H9 (cell line): Measurements from ENCODE around the gene PPP1R3C. TPM values are rescaled to one million over a fixed set of nuclear protein-coding genes. Genes with fewer than 3 reads are reported as not detected.

ENCODE experiments used
- DNase-seq: peaks from one replicate; pipeline ENCODE4 v3.0.0-alpha.2; 2017
- H2AFZ ChIP-seq: one replicate; pipeline ENCODE4 v1.6.1; 2013; ENCODE audit warnings: mild to moderate bottlenecking, low read length, control low read depth, moderate library complexity
- H2AK5ac ChIP-seq: 2 replicates; pipeline ENCODE4 v1.6.1; 2013; ENCODE audit warnings: low read length, control low read depth, mixed read lengths; ENCODE audit not compliant: insufficient read length
- H2BK120ac ChIP-seq: one replicate; pipeline ENCODE4 v1.6.1; 2013; ENCODE audit warnings: low read depth, mild to moderate bottlenecking, low read length, control low read depth, inconsistent platforms; ENCODE audit not compliant: poor library complexity, severe bottlenecking
- H2BK12ac ChIP-seq: 2 replicates; pipeline ENCODE4 v1.6.1; 2013; ENCODE audit warnings: low read length, control low read depth, mixed read lengths, low read depth; ENCODE audit not compliant: insufficient read length
- H2BK15ac ChIP-seq: 2 replicates; pipeline ENCODE4 v1.6.1; 2013; ENCODE audit warnings: low read depth, low read length, control low read depth
- H2BK20ac ChIP-seq: one replicate; pipeline ENCODE4 v1.6.1; 2013; ENCODE audit warnings: low read depth, mild to moderate bottlenecking, low read length, control low read depth, inconsistent platforms; ENCODE audit not compliant: poor library complexity, severe bottlenecking
- H2BK5ac ChIP-seq: 2 replicates; pipeline ENCODE4 v1.6.1; 2013; ENCODE audit warnings: low read length, control low read depth, mixed read lengths; ENCODE audit not compliant: insufficient read length
- H3K14ac ChIP-seq: 2 replicates; pipeline ENCODE4 v1.6.1; 2013; ENCODE audit warnings: low read length, control low read depth; ENCODE audit not compliant: insufficient read depth
- H3K18ac ChIP-seq: 2 replicates; pipeline ENCODE4 v1.6.1; 2013; ENCODE audit warnings: low read depth, mild to moderate bottlenecking, mixed read lengths, low read length, control low read depth; ENCODE audit not compliant: insufficient read length
- H3K23ac ChIP-seq: 2 replicates; pipeline ENCODE4 v1.6.1; 2013; ENCODE audit warnings: low read length, control low read depth, mixed read lengths, low read depth; ENCODE audit not compliant: insufficient read length
- H3K23me2 ChIP-seq: 2 replicates; pipeline ENCODE4 v1.6.1; 2013; ENCODE audit warnings: low read depth, mild to moderate bottlenecking, mixed read lengths, low read length, control low read depth; ENCODE audit not compliant: insufficient read length, poor library complexity, severe bottlenecking
- H3K27ac ChIP-seq: 2 replicates; pipeline ENCODE4 v1.5.1; 2013; ENCODE audit warnings: low read length, control low read depth, mixed read lengths, low read depth; ENCODE audit not compliant: insufficient read length
- H3K27me3 ChIP-seq: 2 replicates; pipeline ENCODE4 v1.6.1; 2013; ENCODE audit warnings: low read length, control low read depth, inconsistent platforms; ENCODE audit not compliant: insufficient read depth
- H3K4ac ChIP-seq: 2 replicates; pipeline ENCODE4 v1.6.1; 2013; ENCODE audit warnings: low read depth, mild to moderate bottlenecking, control low read depth, inconsistent platforms, low read length, moderate library complexity
- H3K4me1 ChIP-seq: 2 replicates; pipeline ENCODE4 v1.6.1; 2013; ENCODE audit warnings: low read length, control low read depth, inconsistent platforms; ENCODE audit not compliant: insufficient read depth
- H3K4me2 ChIP-seq: 2 replicates; pipeline ENCODE4 v1.6.1; 2013; ENCODE audit warnings: low read length, control low read depth, mixed read lengths; ENCODE audit not compliant: insufficient read length, insufficient read depth
- H3K56ac ChIP-seq: 2 replicates; pipeline ENCODE4 v1.6.1; 2013; ENCODE audit warnings: low read depth, mild to moderate bottlenecking, mixed read lengths, low read length, control low read depth; ENCODE audit not compliant: insufficient read length
- H3K79me1 ChIP-seq: 2 replicates; pipeline ENCODE4 v1.6.1; 2013; ENCODE audit warnings: low read depth, mild to moderate bottlenecking, moderate library complexity, low read length, control low read depth, inconsistent platforms; ENCODE audit not compliant: insufficient read depth, poor library complexity, severe bottlenecking
- H3K79me2 ChIP-seq: 2 replicates; pipeline ENCODE4 v1.6.1; 2013; ENCODE audit warnings: low read length, control low read depth, inconsistent platforms; ENCODE audit not compliant: insufficient read depth
- H3K9ac ChIP-seq: 2 replicates; pipeline ENCODE4 v1.6.1; 2013; ENCODE audit warnings: low read length, control low read depth, mixed read lengths; ENCODE audit not compliant: insufficient read length; ENCODE audit errors: extremely low read depth
- H3K9me3 ChIP-seq: one replicate; pipeline ENCODE4 v1.6.1; 2013; ENCODE audit warnings: low read depth, low read length, inconsistent platforms; ENCODE audit not compliant: control insufficient read depth
- H3T11ph ChIP-seq: one replicate; pipeline ENCODE4 v1.6.1; 2013; ENCODE audit warnings: mild to moderate bottlenecking, low read length, control low read depth, inconsistent platforms
- H4K20me1 ChIP-seq: one replicate; pipeline ENCODE4 v1.6.1; 2013; ENCODE audit not compliant: control insufficient read depth, insufficient read length, insufficient read depth
- H4K5ac ChIP-seq: 2 replicates; pipeline ENCODE4 v1.6.1; 2013; ENCODE audit warnings: low read depth, mild to moderate bottlenecking, mixed read lengths, low read length, control low read depth; ENCODE audit not compliant: insufficient read length
- H4K8ac ChIP-seq: replicated peaks from 2 replicates; pipeline ENCODE4 v1.6.1; 2013; ENCODE audit warnings: low read length, control low read depth, mixed read lengths, low read depth; ENCODE audit not compliant: insufficient read length
- H4K91ac ChIP-seq: 2 replicates; pipeline ENCODE4 v1.6.1; 2013; ENCODE audit warnings: low read depth, mild to moderate bottlenecking, moderate library complexity, mixed read lengths, low read length, control low read depth; ENCODE audit not compliant: insufficient read length
- H3K27ac Mint-ChIP-seq, 3 experiments: 2 replicates in 2 of 3; 3 replicates in 1 of 3; pipeline ENCODE4 v1.8.0; 2020 to 2021; ENCODE audit warnings: mixed read lengths in 3 of 3, mild to moderate bottlenecking in 1 of 3, moderate library complexity in 1 of 3
- H3K27me3 Mint-ChIP-seq: 2 replicates; pipeline ENCODE4 v1.8.0; 2021; ENCODE audit warnings: low read depth, mild to moderate bottlenecking, moderate library complexity, mixed read lengths
- H3K36me3 Mint-ChIP-seq, 3 experiments: 2 replicates in 2 of 3; 3 replicates in 1 of 3; pipeline ENCODE4 v1.8.0; 2020 to 2021; ENCODE audit warnings: low read depth in 3 of 3, mixed read lengths in 3 of 3; ENCODE audit not compliant: insufficient read depth in 1 of 3
- H3K4me1 Mint-ChIP-seq, 2 experiments: 2 replicates each; pipeline ENCODE4 v1.8.0; 2020; ENCODE audit warnings: mixed read lengths in 2 of 2
- H3K4me3 Mint-ChIP-seq, 2 experiments: 2 replicates in 1 of 2; 3 replicates in 1 of 2; pipeline ENCODE4 v1.8.0; 2020 to 2021; ENCODE audit warnings: mild to moderate bottlenecking in 2 of 2, mixed read lengths in 2 of 2, moderate library complexity in 1 of 2
- H3K9me3 Mint-ChIP-seq, 2 experiments: 2 replicates in 1 of 2; 3 replicates in 1 of 2; pipeline ENCODE4 v1.8.0; 2020; ENCODE audit warnings: mild to moderate bottlenecking in 2 of 2, mixed read lengths in 2 of 2, moderate library complexity in 1 of 2
- WGBS: extraction: QIAGEN DNeasy Blood & Tissue Kit; methylation state at CpG from one replicate; pipeline ENCODE4 v1.1.7; 2013; ENCODE audit warnings: missing lambda C conversion rate, low lambda C conversion rate, mixed read lengths; ENCODE audit not compliant: insufficient read length; ENCODE audit errors: extremely low coverage; 5-methylcytosine and 5-hydroxymethylcytosine counted together
- total RNA-seq: library from RNA; stranded (reverse); gene quantifications from 2 replicates; pipeline ENCODE4 v1.2.1, GENCODE V29; 2021
- TF ChIP-seq, protein P1 (sequence below): fragments of 200-600 bp; sonication (generic); conservative IDR thresholded peaks from 3 replicates; pipeline ENCODE4 v1.8.0; 2021; ENCODE audit warnings: antibody characterized with exemption, mild to moderate bottlenecking

Gene PPP1R3C
- total RNA-seq, 1 experiment from 2014 or later: 1.2 TPM

DNA sequence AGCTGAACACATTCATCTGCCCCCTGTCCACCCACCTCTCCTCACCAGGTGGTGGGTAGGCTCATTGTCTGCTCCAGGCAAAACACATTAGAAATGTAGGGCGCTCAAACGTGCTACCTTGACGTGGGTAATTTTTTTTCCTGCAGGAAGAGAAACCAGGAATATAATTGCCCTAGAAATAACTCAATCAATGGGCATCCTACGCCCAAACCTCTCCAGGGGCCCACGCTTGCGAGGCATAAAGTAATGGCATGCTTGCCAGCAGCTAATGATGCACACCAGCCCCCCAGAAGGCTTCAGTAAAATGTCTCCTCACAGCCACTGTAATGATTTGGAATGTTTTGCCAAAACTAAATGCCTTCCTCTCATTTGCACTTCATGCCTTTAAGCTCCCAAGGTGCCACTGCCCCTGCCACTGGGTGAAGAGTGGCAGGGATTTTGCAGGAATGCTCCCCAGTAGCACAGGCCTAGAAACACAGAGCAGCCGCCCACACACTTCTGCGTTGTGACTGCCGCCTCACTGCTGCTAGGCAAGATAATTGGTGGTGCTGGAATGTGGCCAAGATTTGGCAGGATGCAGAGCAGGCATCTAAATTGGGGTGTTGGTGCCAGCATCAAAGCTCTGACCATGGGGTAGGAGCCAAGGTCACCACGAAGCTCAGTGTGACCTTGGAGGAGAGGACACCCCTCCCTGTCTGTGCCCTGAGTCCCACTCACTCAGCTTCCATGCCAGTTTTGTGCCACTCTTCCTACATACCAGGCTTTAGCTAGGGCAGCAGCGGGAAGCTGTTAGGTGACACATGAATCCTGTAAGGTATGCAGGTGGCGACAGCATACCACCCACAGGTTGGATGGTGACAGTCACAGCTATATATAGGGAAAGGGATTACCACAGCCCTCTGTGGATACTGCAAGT lies 48.7 kb upstream of the PPP1R3C start:
- H3K36me3 Mint-ChIP-seq: no peaks in the 10 kb centered on the region
- H3K23ac ChIP-seq: no peak overlapping the region
- H3K4ac ChIP-seq: no peak overlapping the region
- H2AFZ ChIP-seq: no peak overlapping the region
- H2BK5ac ChIP-seq: no peak overlapping the region
- H3K23me2 ChIP-seq: no peaks in the 10 kb centered on the region
- no peak overlapping the region for H3K14ac ChIP-seq
- no peaks in the 10 kb centered on the region for H3K79me2 ChIP-seq
- H3K4me2 ChIP-seq: no peak overlapping the region
- H3K9me3 Mint-ChIP-seq: no peaks in the 10 kb centered on the region
- H3K27me3 Mint-ChIP-seq: no peaks in the 10 kb centered on the region
- no peaks in the 10 kb centered on the region for H3K79me1 ChIP-seq
- no peak overlapping the region for H2BK15ac ChIP-seq
- WGBS: no CpG with 5 or more reads among the region's 12 CpGs
- peaks cover 3% of the 10 kb centered on the region for H3K4me1 ChIP-seq
- no peak overlapping the region for H2BK20ac ChIP-seq
- no peak overlapping the region for H3K4me3 Mint-ChIP-seq
- H3K27ac ChIP-seq: no peak overlapping the region
- H3K27ac Mint-ChIP-seq: no peak overlapping the region; a peak in 1 of 7 replicates
- TF ChIP-seq, protein P1, sequence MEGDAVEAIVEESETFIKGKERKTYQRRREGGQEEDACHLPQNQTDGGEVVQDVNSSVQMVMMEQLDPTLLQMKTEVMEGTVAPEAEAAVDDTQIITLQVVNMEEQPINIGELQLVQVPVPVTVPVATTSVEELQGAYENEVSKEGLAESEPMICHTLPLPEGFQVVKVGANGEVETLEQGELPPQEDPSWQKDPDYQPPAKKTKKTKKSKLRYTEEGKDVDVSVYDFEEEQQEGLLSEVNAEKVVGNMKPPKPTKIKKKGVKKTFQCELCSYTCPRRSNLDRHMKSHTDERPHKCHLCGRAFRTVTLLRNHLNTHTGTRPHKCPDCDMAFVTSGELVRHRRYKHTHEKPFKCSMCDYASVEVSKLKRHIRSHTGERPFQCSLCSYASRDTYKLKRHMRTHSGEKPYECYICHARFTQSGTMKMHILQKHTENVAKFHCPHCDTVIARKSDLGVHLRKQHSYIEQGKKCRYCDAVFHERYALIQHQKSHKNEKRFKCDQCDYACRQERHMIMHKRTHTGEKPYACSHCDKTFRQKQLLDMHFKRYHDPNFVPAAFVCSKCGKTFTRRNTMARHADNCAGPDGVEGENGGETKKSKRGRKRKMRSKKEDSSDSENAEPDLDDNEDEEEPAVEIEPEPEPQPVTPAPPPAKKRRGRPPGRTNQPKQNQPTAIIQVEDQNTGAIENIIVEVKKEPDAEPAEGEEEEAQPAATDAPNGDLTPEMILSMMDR: no peak
- H2BK12ac ChIP-seq: no peak overlapping the region
- H2BK120ac ChIP-seq: no peak overlapping the region
- H3K56ac ChIP-seq: no peak overlapping the region
- H4K91ac ChIP-seq: no peak overlapping the region
- H3K27me3 ChIP-seq: no peaks in the 10 kb centered on the region
- no peak overlapping the region for H3K18ac ChIP-seq
- H4K5ac ChIP-seq: no peak overlapping the region
- no peak overlapping the region for H3K9ac ChIP-seq
- H3K4me1 Mint-ChIP-seq: peaks cover 34 to 48% of the 10 kb centered on the region in 2 experiments
- no peaks in the 10 kb centered on the region for H3K9me3 ChIP-seq
- H3T11ph ChIP-seq: no peak overlapping the region
- H4K20me1 ChIP-seq: no peaks in the 10 kb centered on the region
- DNase-seq: no peak
- H4K8ac ChIP-seq: no peak overlapping the region
- H2AK5ac ChIP-seq: no peak overlapping the region
